AG04450 (cell line): Measurements from ENCODE around the gene GALNT2. TPM values are rescaled to one million over a fixed set of nuclear protein-coding genes. Genes with fewer than 3 reads are reported as not detected.
A peak's percentile ranks its signal among the peaks of the same experiment; 100 is the strongest.

Experiments used
- CTCF ChIA-PET: fragments of 300-600, 350-600 bp; formaldehyde crosslinking; extraction: SDS; loops from one replicate; lab custom pipeline; 2022; ENCODE audit warnings: antibody characterized with exemption, inconsistent platforms; lab: Charles Lee
- POLR2A ChIA-PET: fragments of 350-600 bp; formaldehyde crosslinking; extraction: SDS; loops from one replicate; lab custom pipeline; 2021; ENCODE audit warnings: antibody characterized with exemption, inconsistent platforms; lab: Yijun Ruan, JAX
- DNase-seq: peaks from one replicate; pipeline ENCODE4 v3.0.0-alpha.2; 2011; ENCODE audit warnings: low read depth, low spot score
- H3K27ac ChIP-seq: one replicate; pipeline ENCODE4 v1.5.1; 2012; ENCODE audit warnings: low read depth, low read length, control low read depth
- H3K27me3 ChIP-seq: one replicate; pipeline ENCODE4 v1.6.0; 2012; ENCODE audit warnings: low read length; ENCODE audit not compliant: control insufficient read depth, insufficient read depth
- H3K4me3 ChIP-seq: 2 replicates; pipeline ENCODE4 v1.5.1; 2011; ENCODE audit warnings: mild to moderate bottlenecking, low read depth, low read length, control low read depth
- H3K9me3 ChIP-seq: 2 replicates; pipeline ENCODE4 v1.5.1; 2012; ENCODE audit warnings: low read length; ENCODE audit not compliant: control insufficient read depth, insufficient read depth
- polyA plus RNA-seq: library from polyadenylated mRNA; depleted of rRNA; stranded (reverse); fragments of >200 nt; gene quantifications from 2 replicates; pipeline ENCODE4 v1.2.3, GENCODE V29; 2011
- TF ChIP-seq, protein P1 (sequence below): IDR thresholded peaks from 2 replicates; pipeline ENCODE4 v1.5.1; 2011; ENCODE audit warnings: low read depth, low read length, control low read depth, inconsistent platforms

GALNT2 gene
- polyA plus RNA-seq, 1 experiment: 121 TPM

- POLR2A ChIA-PET: interaction anchor here (0.6 to 1.6 kb wide), 3 partner anchors 36 to 74 kb away, joined by 3 to 4 read pairs (median 3); partner anchors contain the start of gene GALNT2
- H3K27ac ChIP-seq: peak overlapping the region; percentile 61
These were observed 74.1 kb downstream of the GALNT2 start for GRCh38 chr1:230141021-230141648.

DNA sequence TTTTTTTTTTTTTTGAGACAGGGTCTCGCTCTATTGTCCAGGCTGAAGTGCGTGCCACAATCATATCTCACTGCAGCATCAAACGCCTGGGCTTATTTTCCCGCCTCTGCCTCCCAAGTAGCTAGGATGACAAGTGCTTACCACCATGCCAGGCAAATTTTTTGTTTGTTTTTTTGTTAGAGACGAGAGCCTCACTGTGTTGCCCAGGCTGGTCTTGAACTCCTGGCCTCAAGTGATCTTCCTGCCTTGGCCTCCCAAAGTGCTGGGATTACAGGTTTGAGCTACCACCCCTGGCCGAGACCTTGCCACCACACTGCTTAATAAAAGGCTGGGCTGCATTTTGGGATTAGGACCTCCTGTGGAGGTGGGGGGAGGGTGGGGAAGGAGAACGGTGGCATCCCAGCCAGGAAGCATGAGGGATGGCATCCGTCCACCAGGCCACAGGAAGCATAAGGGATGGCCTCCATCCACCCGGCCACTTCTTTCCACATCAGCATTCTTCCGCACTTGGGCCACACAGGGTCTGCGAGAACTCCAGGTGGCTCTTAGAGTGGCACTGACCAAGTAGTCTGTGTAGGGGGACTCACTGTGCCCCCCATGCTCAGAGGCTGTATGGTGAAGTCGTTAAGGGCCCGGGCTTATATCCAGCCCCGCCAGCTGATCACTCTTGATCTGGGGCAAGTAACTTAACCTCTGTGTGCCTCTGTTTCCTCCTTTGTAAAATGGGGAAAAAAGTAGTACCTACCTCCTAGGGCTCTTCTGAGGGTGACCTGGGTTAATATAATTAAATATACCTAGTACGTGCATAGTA, 75.0 kb downstream of the GALNT2 start:
- no peak for DNase-seq
- ChIA-PET POLR2A (no interaction called here), CTCF (interaction anchor here (1.6 kb wide), 1 partner anchor 13 kb away, joined by 4 read pairs; no protein-coding TSS in a partner anchor)
- H3K4me3 ChIP-seq: no peak overlapping the region
- TF ChIP-seq, protein P1, sequence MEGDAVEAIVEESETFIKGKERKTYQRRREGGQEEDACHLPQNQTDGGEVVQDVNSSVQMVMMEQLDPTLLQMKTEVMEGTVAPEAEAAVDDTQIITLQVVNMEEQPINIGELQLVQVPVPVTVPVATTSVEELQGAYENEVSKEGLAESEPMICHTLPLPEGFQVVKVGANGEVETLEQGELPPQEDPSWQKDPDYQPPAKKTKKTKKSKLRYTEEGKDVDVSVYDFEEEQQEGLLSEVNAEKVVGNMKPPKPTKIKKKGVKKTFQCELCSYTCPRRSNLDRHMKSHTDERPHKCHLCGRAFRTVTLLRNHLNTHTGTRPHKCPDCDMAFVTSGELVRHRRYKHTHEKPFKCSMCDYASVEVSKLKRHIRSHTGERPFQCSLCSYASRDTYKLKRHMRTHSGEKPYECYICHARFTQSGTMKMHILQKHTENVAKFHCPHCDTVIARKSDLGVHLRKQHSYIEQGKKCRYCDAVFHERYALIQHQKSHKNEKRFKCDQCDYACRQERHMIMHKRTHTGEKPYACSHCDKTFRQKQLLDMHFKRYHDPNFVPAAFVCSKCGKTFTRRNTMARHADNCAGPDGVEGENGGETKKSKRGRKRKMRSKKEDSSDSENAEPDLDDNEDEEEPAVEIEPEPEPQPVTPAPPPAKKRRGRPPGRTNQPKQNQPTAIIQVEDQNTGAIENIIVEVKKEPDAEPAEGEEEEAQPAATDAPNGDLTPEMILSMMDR: no peak
- H3K27ac ChIP-seq: no peak overlapping the region
- H3K27me3 ChIP-seq: no peaks in the 10 kb centered on the region
- no peaks in the 10 kb centered on the region for H3K9me3 ChIP-seq

More at GRCh38 chr1:230141021-230141648, 74.1 kb downstream of the GALNT2 start:
- no peak for DNase-seq
- Histone ChIP-seq H3K4me3 (no peak overlapping the region), H3K9me3 (no peaks in the 10 kb centered on the region), H3K27me3 (no peaks in the 10 kb centered on the region)
- CTCF ChIA-PET: no interaction called here
- TF ChIP-seq, protein P1: no peak

DNA sequence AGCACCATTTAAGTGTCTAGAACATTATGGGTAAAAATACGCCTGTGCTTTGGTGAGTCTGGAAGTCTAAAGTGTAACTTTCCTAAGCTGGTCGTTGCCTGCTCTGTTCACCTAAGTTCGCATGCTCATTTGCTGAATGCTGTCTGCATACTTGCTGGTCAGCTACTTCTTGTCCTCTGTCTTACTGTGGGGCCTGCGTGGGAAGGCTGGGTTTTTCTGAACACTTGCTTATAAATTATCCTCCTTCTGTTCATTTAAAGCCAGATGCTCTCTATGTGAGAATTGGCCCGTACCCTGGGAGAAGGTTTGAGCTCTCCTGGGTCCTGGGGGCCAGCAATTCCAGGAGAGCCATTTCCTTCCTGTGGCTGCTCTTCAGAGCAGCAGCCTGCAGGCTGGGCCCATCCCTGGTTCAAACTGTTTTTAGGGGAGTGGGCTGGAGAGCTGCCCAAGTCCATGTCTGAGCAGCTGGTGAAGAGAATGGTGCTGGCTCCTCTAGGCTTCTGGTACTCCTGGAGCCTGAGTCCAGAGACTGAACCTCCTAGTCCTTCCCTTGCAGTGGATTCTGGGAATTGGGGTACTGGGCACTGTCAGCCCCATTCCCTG, 75.7 kb downstream of the GALNT2 start:
- CTCF ChIA-PET: interaction anchor here (1.6 kb wide), 1 partner anchor 12 kb away, joined by 4 read pairs; no protein-coding TSS in a partner anchor
- POLR2A ChIA-PET: no interaction called here
- TF ChIP-seq, protein P1: no peak

DNA sequence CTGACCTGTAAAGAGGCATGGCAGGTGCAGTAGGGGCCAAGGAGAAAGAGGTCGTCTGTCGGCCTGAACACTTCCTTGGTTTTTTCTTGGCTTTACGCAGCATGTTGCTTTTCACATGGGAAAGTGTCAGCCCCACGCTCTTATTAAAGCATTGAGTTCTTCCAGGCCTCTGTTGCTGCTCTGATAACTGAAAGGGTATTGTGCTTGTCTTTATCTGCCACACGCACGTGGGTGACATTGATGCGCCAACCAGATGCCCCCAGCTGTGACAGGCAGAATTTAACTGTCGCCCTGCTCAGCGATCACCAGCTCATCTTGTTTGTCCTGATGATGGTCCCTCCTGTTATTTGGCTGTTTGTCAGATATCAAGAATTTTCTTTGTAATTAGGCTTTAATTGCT, 76.5 kb downstream of the GALNT2 start:
- H3K9me3 ChIP-seq: no peaks in the 10 kb centered on the region
- TF ChIP-seq, protein P1: no peak
- no peaks in the 10 kb centered on the region for H3K27me3 ChIP-seq
- ChIA-PET CTCF (no interaction called here), POLR2A (no interaction called here)
- no peak for DNase-seq
- H3K27ac ChIP-seq: no peak overlapping the region
- H3K4me3 ChIP-seq: no peak overlapping the region

More for the DNA sequence above, 75.7 kb downstream of the GALNT2 start:
- H3K9me3 ChIP-seq: no peaks in the 10 kb centered on the region
- H3K27me3 ChIP-seq: no peaks in the 10 kb centered on the region
- H3K4me3 ChIP-seq: no peak overlapping the region
- no peak overlapping the region for H3K27ac ChIP-seq
- no peak for DNase-seq
